Muscle of leg (tissue), 11 donors: ENCODE results near the gene NCOR2. TPM values are rescaled to one million over a fixed set of nuclear protein-coding genes. Genes with fewer than 3 reads are reported as not detected.

Experiments
- DNase-seq: peaks from one replicate; pipeline ENCODE4 v3.0.0; 2013
- H3K27ac ChIP-seq: one replicate; pipeline ENCODE4 v1.5.1; 2013; ENCODE audit warnings: mild to moderate bottlenecking, low read length, control low read depth
- H3K27me3 ChIP-seq: one replicate; pipeline ENCODE4 v1.6.1; 2013; ENCODE audit warnings: low read length; ENCODE audit not compliant: control insufficient read depth, insufficient read depth
- H3K36me3 ChIP-seq: one replicate; pipeline ENCODE4 v1.6.1; 2013; ENCODE audit warnings: low read length; ENCODE audit not compliant: control insufficient read depth, insufficient read depth
- H3K4me1 ChIP-seq: one replicate; pipeline ENCODE4 v1.6.1; 2013; ENCODE audit warnings: low read length; ENCODE audit not compliant: control insufficient read depth, insufficient read depth
- H3K4me3 ChIP-seq: one replicate; pipeline ENCODE4 v1.5.1; 2013; ENCODE audit warnings: low read length, control low read depth
- H3K9me3 ChIP-seq: replicated peaks from 2 replicates; pipeline ENCODE4 v1.6.1; 2013; ENCODE audit warnings: low read depth, low read length; ENCODE audit not compliant: control insufficient read depth
- WGBS: methylation state at CpG from one replicate; pipeline ENCODE4 v1.1.5; 2013; ENCODE audit warnings: missing lambda C conversion rate; ENCODE audit not compliant: insufficient coverage; 5-methylcytosine and 5-hydroxymethylcytosine counted together
- polyA plus RNA-seq, 8 donors: library from polyadenylated mRNA; unstranded; fragments of 120-200 nt; gene quantifications; one replicate each; pipeline versions ENCODE4 v1.2.1 to v1.2.3, GENCODE V29; 2013; ENCODE audit warnings: inconsistent platforms in 1 of 8, low replicate concordance in 1 of 8; ENCODE audit not compliant: insufficient read length in 8 of 8, insufficient read depth in 1 of 8
- total RNA-seq: library from RNA; stranded (reverse); fragments of 120-200 nt; gene quantifications from one replicate; pipeline ENCODE4 v1.2.4, GENCODE V29; 2013

The NCOR2 gene
- total and polyA plus RNA-seq, 9 donors: 48.1 to 137 (median 115) TPM

DNA sequence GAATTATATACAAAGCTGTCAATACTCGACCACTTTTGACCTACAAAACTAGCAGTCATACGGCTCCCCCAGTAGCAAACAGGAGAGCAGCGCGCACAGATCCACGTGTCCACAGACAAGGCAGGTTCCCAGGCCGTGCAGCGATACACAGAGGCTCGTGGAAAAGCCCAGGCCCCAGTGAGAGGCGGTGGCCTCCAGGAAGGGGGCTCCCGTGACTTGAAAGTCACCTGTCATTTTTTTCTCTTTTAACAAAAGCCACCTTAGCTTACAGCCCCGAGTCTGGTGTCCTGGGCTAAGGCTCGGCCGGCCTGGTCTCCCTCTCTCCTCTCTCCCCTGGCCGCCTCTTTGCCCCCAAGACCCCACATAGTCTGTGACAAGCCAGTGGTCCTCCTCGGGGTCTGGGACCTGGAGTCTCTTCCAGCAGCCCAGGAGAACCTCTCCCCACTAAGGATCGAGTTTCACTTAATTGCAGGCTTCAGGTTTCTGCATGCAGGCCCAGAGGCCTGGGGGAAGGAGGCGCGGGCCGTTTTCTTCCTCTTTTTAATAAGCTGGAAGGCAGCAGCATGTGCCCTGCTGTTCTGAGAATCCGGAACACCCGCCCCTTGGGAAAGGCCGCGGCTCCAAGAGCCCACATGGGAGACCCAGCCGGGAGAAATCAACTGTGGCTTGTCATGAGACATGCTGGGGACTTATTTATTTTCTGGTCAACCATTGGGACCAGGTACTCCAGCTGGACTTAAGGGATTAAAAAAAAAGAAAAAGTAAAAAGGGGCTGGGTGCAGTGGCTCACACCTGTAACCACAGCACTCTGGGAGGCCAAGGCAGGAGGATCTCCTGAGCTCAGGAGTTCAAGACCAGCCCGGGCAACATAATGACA, 15.9 kb downstream of the NCOR2 start:
- Histone ChIP-seq H3K4me3 (no peak overlapping the region), H3K4me1 (peaks cover 73% of the 10 kb centered on the region), H3K27ac (peak overlapping the region; percentile 73), H3K27me3 (no peaks in the 10 kb centered on the region), H3K36me3 (peaks cover 3% of the 10 kb centered on the region), H3K9me3 (no peaks in the 10 kb centered on the region)
- DNase-seq: peak; percentile 72
- 14% methylated on average over 22 of the region's 25 CpGs for WGBS

DNA sequence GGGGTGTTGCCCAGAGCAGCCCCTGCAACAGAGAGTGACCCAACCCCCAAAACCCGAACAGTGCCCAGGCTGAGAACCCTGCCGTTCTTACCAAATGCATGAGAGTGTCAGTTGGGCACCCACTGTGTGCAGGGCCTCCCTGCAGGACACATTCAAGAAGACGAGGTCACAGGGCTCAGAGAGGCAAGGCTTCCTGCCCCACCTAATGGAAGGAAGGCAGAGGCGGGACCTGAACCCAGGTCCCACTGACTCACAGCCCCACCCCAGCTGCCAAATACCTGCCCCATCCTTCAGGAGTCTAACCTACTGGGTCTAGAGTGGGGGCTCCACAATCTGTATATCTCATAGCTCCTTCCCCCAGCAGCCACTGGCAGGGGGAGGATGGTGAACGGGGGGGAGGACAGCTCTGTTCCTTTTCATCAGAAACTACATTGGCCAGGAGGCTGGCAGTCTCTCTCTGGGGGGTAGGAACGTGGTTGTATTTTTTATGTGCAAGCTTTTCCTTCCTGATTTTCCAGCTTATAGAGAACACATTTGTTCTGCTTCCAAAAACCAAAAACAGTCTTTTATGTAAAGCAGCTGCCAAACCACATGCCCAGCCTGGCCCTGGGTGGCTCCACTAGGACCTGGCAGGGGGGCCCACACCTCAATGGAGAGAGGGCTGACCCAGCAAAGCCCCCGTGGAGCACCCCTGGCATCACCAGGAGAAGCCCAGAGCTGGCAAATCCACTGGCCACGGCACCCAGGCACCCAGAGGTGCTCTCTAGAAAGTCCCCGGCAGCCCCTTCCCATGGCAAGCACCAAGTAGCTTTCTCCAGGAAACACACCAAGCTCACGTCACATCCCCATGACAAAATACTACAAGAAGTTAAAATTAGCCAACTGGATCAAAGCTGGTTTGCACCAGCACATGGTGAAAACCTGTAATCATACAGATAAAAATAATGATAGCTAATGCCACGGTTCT, 17.0 kb downstream of the NCOR2 start:
- no peaks in the 10 kb centered on the region for H3K27me3 ChIP-seq
- WGBS: 58% methylated on average over 6 of the region's 11 CpGs
- H3K36me3 ChIP-seq: peaks cover 3% of the 10 kb centered on the region
- no peaks in the 10 kb centered on the region for H3K9me3 ChIP-seq
- H3K4me1 ChIP-seq: peaks cover 72% of the 10 kb centered on the region
- DNase-seq: peak; percentile 61
- no peak overlapping the region for H3K4me3 ChIP-seq
- H3K27ac ChIP-seq: peak overlapping the region; percentile 73

DNA sequence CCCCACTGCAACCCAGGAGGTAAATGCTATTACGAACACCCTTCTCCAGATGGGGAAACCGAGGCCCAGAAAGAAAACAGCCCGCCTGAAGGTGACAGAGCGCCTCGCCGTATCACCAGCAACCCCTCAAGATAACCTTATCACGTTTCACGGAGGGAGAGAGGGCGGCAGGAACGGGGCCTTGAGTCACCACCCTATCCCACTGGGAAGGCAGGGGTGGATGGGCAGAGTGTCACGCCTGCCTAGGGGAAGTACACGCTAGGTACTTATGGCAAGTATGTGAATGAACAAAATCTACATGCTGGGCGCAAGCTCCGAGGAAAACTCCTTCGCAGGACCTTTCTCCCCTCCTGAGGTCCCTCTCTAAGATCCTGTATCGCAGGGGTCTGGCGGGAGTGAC, 17.8 kb downstream of the NCOR2 start:
- H3K27me3 ChIP-seq: no peaks in the 10 kb centered on the region
- no peak overlapping the region for H3K4me3 ChIP-seq
- H3K27ac ChIP-seq: no peak overlapping the region
- no peak for DNase-seq
- H3K4me1 ChIP-seq: peaks cover 72% of the 10 kb centered on the region
- H3K9me3 ChIP-seq: no peaks in the 10 kb centered on the region
- 60% methylated on average over 7 of the region's 17 CpGs for WGBS
- H3K36me3 ChIP-seq: peaks cover 3% of the 10 kb centered on the region

DNA sequence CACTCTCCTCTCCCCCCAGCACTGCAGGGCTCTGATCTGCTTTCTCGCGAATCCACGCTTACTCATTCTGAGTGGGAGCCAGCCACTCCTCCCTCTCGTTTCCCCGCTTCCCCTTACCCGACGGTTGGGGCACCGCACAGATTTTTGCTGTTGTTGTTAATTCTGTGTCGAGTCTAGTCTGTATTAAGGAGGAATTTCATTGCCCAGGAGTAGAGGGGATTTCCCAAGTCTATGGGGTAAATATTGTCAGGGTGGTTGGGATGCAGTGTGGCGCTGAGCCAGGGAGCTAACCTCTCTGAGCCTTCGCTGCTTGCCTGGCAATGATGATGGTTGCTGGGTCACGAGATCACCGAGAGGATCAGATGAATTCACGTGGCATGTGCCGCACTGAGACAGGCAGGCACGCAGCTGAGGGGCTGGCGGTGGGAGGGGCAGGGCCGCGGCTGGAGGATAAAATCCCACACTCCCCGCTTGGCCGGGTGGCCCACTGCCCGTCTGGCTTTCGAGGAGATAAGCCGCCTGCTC, 18.5 kb downstream of the NCOR2 start:
- Histone ChIP-seq H3K4me3 (no peak overlapping the region), H3K4me1 (peaks cover 72% of the 10 kb centered on the region), H3K36me3 (peaks cover 3% of the 10 kb centered on the region), H3K27ac (peak overlapping the region; percentile 68), H3K27me3 (no peaks in the 10 kb centered on the region), H3K9me3 (no peaks in the 10 kb centered on the region)
- 41% methylated on average over 11 of the region's 24 CpGs for WGBS
- DNase-seq: peak; percentile 75

DNA sequence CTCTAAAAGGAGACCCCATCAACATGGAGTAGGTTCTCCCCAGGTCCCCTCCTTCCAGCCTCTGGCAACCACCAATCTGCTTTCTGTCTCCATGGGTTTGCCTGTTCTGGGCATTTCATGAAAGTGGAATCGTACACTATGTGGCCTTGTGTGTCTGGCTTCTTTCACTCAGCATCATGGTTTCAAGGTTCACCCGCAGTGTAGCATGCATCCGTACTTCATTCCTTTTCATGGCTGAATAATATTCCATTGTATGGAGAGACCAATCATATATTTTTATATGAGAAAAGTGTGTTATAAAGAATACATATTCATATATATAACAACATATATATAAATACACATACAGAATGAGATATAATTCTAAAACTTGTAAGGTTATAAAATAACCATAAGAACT, 19.8 kb downstream of the NCOR2 start:
- no peak for DNase-seq
- Histone ChIP-seq H3K36me3 (peaks cover 4% of the 10 kb centered on the region), H3K27me3 (no peaks in the 10 kb centered on the region), H3K9me3 (no peaks in the 10 kb centered on the region), H3K4me3 (no peak overlapping the region), H3K27ac (no peak overlapping the region), H3K4me1 (peaks cover 79% of the 10 kb centered on the region)
- WGBS: no CpG with 5 or more reads among the region's 3 CpGs

DNA sequence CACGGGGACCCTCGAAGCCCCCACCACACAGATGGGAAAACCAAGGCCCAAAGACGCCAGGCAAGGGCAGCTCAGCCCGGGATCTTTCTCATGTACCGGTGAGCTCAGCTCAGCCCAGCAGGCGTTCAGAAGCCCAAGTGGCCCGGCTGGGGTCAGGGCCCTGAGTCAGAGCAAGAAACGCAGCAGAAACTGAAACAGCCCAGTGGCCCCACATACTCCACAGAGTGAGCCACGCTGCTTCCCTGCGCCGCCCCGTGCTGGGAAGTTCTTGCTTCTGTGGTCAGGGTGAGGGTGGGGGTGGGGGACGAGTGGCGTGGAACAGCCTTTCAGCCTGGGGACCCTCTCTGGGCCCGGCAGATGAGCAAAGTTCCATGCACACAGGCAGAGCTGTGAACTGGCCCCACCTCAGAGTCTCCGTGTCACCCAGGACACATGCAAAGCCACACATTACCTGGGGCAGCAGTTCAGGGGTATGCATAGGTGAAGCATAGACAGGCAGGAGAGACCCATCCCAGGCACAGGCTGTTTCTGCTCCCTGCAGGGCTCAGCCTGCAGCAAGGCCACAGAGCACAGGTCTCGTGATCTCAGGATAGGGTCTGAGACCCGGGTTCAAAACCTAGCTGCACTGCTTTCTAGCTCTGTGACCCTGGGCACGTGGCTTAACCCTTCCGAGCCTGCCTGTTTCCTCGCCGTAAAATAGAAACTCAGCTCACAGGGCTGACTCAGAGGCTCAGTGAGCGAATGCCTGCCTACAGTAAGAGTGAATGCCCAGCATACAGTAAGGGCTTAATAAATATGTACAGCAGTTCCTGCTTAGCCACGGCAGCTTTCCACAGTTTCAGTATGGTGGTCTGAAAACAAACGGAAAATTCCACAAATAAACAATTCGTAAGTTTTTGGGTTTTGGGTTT, 21.6 kb downstream of the NCOR2 start:
- H3K9me3 ChIP-seq: no peaks in the 10 kb centered on the region
- WGBS: 70% methylated on average over 11 of the region's 26 CpGs
- no peaks in the 10 kb centered on the region for H3K27me3 ChIP-seq
- H3K36me3 ChIP-seq: peaks cover 9% of the 10 kb centered on the region
- DNase-seq: no peak
- peaks cover 70% of the 10 kb centered on the region for H3K4me1 ChIP-seq
- H3K4me3 ChIP-seq: no peak overlapping the region
- no peak overlapping the region for H3K27ac ChIP-seq

DNA sequence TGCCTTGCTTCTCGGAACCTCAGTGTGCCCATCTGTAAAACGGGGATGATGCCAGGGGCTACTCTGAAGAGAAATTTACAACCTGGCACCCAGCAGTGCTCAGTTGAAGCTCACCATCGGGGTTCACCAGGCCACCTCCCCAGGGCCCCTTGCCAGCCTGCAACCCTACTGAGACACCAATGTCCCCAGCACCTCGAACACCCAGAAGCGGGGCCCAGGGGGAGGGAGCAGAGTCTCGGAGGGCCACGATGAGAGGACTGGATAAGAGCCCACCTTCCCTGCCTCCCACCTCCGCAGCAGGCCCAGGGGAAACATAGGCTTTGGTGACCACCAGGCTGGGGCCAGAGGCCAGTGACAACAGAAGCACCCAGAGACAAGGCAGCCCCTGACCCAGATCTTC, 22.4 kb downstream of the NCOR2 start:
- WGBS: 85% methylated on average over 6 of the region's 8 CpGs
- peaks cover 9% of the 10 kb centered on the region for H3K36me3 ChIP-seq
- no peaks in the 10 kb centered on the region for H3K27me3 ChIP-seq
- no peak overlapping the region for H3K27ac ChIP-seq
- DNase-seq: no peak
- no peak overlapping the region for H3K4me3 ChIP-seq
- peaks cover 65% of the 10 kb centered on the region for H3K4me1 ChIP-seq
- H3K9me3 ChIP-seq: no peaks in the 10 kb centered on the region

DNA sequence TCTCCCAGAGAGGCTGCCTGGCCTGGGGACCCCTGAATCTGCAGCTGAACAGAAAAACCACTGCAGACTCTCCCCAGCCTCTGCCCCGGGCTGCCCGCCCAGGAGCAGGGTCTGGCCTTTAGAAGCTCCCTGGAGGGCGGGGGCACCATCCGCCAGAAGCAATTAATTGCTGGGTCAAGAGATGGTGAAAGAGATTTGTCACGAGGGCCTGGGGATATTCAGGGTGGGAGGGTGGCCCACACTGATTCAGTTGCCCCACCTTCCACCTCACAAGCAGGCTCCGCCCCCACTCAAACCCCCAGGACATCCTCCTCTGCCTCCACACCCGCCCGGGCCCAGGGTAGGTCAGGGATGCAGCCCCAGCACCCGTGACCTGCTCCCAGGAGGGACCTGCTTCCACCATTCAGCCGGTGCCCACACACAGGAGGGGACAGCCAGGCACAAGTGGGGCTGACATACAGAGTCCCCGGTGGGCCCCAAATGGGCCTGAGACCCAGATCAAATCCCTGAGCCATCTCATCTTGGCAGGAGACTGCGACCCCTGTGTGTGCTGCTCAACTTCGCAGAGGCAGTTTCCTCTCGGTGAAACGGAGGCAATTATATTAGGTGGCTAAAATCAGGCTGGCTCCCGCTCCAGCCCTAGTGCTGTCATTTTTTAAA, 23.0 kb downstream of the NCOR2 start:
- 39% methylated on average over 10 of the region's 16 CpGs for WGBS
- Histone ChIP-seq H3K36me3 (peaks cover 9% of the 10 kb centered on the region), H3K9me3 (no peaks in the 10 kb centered on the region), H3K4me3 (no peak overlapping the region), H3K27ac (peak overlapping the region; percentile 82), H3K27me3 (no peaks in the 10 kb centered on the region), H3K4me1 (peaks cover 65% of the 10 kb centered on the region)
- no peak for DNase-seq
